ENCODE data around the gene MOG. TPM values are rescaled to one million over a fixed set of nuclear protein-coding genes. Genes with fewer than 3 reads are reported as not detected.

MOG gene
- total and polyA plus RNA-seq, 8 donors: not detected

DNA sequence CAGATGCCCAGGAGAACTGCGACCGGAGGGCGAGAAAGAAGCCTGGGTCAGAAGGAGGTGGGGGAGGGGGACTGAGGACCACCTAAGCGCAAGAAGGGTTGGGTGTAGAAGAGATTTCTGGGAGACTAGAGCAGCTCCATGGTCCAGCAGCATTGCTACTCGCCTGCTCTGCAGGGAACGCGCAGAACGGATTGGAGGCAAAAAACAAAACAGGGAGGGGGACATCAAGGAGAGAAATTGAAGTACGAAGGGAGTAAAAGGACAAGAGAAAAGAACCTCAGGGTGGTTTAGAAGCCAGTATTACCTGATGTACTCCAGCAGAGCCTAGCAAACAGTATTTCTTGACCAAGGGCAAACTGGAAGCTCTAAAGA lies 23.4 kb upstream of the MOG start:
- FAIRE-seq (no peak), ATAC-seq (peak; percentile 1 to 9 (median 6)), DNase-seq (no peak)
- Histone ChIP-seq H3K27ac (no peak overlapping the region), H3K4me1 (peaks cover 3 to 12% (median 7%) of the 10 kb centered on the region in 3 donors), H3K9me3 (no peaks in the 10 kb centered on the region), H3K36me3 (no peaks in the 10 kb centered on the region), H3K4me3 (peak overlapping the region; percentile 47 to 73 (median 59)), H3K27me3 (no peaks in the 10 kb centered on the region)
- intact Hi-C loops (cut with DNase I): no loop called here
- 12 to 13% methylated on average over 9 of the region's 9 CpGs for WGBS, 2 donors
- TF ChIP-seq, protein P1, sequence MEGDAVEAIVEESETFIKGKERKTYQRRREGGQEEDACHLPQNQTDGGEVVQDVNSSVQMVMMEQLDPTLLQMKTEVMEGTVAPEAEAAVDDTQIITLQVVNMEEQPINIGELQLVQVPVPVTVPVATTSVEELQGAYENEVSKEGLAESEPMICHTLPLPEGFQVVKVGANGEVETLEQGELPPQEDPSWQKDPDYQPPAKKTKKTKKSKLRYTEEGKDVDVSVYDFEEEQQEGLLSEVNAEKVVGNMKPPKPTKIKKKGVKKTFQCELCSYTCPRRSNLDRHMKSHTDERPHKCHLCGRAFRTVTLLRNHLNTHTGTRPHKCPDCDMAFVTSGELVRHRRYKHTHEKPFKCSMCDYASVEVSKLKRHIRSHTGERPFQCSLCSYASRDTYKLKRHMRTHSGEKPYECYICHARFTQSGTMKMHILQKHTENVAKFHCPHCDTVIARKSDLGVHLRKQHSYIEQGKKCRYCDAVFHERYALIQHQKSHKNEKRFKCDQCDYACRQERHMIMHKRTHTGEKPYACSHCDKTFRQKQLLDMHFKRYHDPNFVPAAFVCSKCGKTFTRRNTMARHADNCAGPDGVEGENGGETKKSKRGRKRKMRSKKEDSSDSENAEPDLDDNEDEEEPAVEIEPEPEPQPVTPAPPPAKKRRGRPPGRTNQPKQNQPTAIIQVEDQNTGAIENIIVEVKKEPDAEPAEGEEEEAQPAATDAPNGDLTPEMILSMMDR (IDR thresholded peaks at IDR 0.05): no peak

DNA sequence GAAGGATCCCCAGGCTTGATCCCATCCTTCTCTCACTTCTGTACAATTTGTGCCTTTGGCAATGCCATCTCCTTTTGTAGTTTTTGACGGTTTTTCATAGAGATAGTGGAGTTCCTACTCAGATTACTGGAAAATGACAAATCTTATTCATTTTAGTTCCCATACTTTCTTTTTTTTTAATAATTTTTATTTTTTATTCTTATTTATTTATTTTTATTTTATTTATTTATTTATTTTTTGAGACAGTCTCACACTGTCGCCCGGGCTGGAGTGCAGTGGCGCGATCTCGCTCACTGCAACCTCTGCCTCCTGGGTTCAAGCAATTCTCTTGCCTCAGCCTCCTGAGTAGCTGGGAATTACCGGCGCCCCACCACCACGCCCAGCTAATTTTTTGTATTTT lies 19.6 kb upstream of the MOG start:
- no peak for ATAC-seq
- H3K27me3 ChIP-seq: peaks cover 0 to 4% (median 0%) of the 10 kb centered on the region in 4 donors
- H3K27ac ChIP-seq: no peak overlapping the region
- TF ChIP-seq, protein P1 (IDR thresholded peaks at IDR 0.05): no peak
- H3K9me3 ChIP-seq: no peaks in the 10 kb centered on the region
- 84% methylated on average over 9 of the region's 9 CpGs for WGBS, 2 donors
- no peaks in the 10 kb centered on the region for H3K36me3 ChIP-seq
- no peak overlapping the region for H3K4me3 ChIP-seq
- H3K4me1 ChIP-seq: no peaks in the 10 kb centered on the region
- no peak for FAIRE-seq
- no peak for DNase-seq
- intact Hi-C loops (cut with DNase I): no loop called here

DNA sequence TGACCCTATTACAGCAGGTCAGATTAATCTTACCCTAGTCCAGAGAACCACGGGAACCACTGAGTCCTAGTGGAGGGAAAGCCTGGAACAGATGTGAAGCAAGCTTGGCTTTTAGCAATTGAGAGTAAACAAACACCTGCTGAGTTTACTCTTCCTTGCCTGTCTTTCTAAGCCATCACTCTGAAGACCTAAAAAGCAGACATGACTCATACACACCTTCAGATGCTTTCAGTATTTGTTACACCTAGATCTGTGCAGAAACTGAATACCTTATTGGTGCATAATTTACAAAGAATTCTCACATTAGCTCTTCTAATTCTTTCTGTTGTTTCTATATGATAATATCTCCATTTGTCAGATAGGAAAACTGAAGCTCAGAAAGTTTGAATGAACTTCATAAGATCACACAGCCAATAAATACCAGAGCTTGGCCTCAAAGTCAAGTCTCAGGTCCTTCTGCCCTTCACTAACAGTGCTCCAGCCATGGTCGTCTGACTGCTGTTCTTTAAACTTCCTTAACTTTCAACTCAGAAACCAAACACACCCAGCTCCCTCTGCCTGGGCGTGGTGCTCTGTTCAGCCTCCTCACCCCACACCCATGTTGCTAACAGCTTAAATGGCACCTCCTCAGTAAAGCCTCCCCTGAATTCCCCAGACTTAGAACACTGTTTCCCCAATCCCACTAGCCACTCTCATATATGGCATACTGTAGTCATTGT lies 15.3 kb upstream of the MOG start:
- Histone ChIP-seq H3K36me3 (no peaks in the 10 kb centered on the region), H3K4me1 (no peaks in the 10 kb centered on the region), H3K27ac (no peak overlapping the region), H3K27me3 (peaks cover 0 to 4% (median 0%) of the 10 kb centered on the region in 4 donors), H3K4me3 (no peak overlapping the region), H3K9me3 (no peaks in the 10 kb centered on the region)
- TF ChIP-seq, protein P1 (IDR thresholded peaks at IDR 0.05): no peak
- ATAC-seq: no peak
- WGBS, 2 donors: 34% methylated on average over 3 of the region's 3 CpGs
- no peak for DNase-seq
- intact Hi-C loops (cut with DNase I): no loop called here
- no peak for FAIRE-seq

DNA sequence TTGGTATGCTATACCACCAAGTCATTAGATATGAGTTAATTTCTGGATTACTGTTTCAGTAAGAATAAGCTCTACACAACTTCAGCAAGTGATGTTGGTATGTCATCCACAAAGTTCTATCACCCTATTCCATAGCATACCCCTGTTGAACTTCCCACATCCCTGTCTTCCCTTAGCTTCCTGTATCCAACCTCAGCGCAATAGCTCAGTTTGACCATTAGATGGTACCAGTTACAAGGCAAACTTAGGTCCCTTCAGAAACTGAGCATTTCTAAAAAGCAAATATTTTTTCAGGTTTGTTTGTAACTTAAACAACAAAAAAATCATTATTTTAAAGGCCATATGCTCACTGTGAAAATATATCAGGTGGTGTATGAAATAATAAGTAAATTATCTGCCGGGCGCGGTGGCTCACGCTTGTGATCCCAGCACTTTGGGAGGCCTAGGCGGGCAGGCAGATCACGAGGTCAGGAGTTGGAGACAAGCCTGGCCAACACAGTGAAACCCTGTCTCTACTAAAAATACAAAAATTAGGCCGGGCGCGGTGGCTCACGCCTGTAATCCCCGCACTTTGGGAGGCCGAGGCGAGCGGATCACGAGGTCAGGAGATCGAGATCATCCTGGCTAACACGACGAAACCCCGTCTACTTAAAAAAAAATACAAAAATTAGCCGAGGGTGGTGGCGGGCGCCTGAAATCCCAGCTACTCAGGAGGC lies 8.8 kb upstream of the MOG start:
- 87 to 89% methylated on average over 23 of the region's 23 CpGs for WGBS, 2 donors
- TF ChIP-seq, protein P1 (IDR thresholded peaks at IDR 0.05): peak; percentile 6 to 28 (median 20)
- H3K36me3 ChIP-seq: no peaks in the 10 kb centered on the region
- ATAC-seq (no peak), FAIRE-seq (no peak), DNase-seq (peak in 1 of 6 donors; percentile 13)
- H3K4me1 ChIP-seq: peaks cover 0 to 4% (median 0%) of the 10 kb centered on the region in 3 donors
- intact Hi-C loops (cut with DNase I): no loop called here
- no peak overlapping the region for H3K27ac ChIP-seq
- H3K27me3 ChIP-seq: no peaks in the 10 kb centered on the region
- H3K4me3 ChIP-seq: no peak overlapping the region
- H3K9me3 ChIP-seq: no peaks in the 10 kb centered on the region
